Activated CD8-positive, alpha-beta memory T cell treated with anti-CD3 and anti-CD28 coated beads, Interleukin-2, amount 10 ng/mL, durations not matched to agents 7 days and 5 days (primary cell): ENCODE results near the gene CHAMP1. TPM values are rescaled to one million over a fixed set of nuclear protein-coding genes. Genes with fewer than 3 reads are reported as not detected.

Experiments
- ATAC-seq: fragments of 150-1000 bp; cut with Tn5 transposase; one replicate; pipeline ENCODE4 v1.10.0; 2021; ENCODE audit warnings: moderate library complexity
- CTCF ChIA-PET: fragments of 350-600 bp; sonication (Branson Sonifier 250); formaldehyde crosslinking; loops from one replicate; lab custom pipeline; 2021; ENCODE audit warnings: antibody characterized with exemption; lab: Charles Lee
- DNase-seq: peaks from one replicate; pipeline ENCODE4 v3.0.0-alpha.2; 2020
- H3K27ac Mint-ChIP-seq: one replicate; pipeline ENCODE4 v1.8.0; 2021; ENCODE audit warnings: mild to moderate bottlenecking, mixed read lengths
- H3K27me3 Mint-ChIP-seq: one replicate; pipeline ENCODE4 v1.8.0; 2021; ENCODE audit warnings: mixed read lengths
- H3K36me3 Mint-ChIP-seq: one replicate; pipeline ENCODE4 v1.8.0; 2021; ENCODE audit warnings: mild to moderate bottlenecking, mixed read lengths
- H3K4me1 Mint-ChIP-seq: one replicate; pipeline ENCODE4 v1.8.0; 2021; ENCODE audit warnings: mixed read lengths
- H3K4me3 Mint-ChIP-seq: one replicate; pipeline ENCODE4 v1.8.0; 2021; ENCODE audit warnings: mild to moderate bottlenecking, moderate library complexity, mixed read lengths
- H3K9me3 Mint-ChIP-seq: one replicate; pipeline ENCODE4 v1.8.0; 2022; ENCODE audit warnings: low read depth, mixed read lengths
- total RNA-seq, 2 experiments: library from RNA; stranded (reverse); gene quantifications; one replicate each; pipeline ENCODE4 v1.2.3, GENCODE V29; 2021

CHAMP1 gene
- total RNA-seq: 10 to 100 TPM; 34.1 to 37.0 TPM

- CTCF ChIA-PET: interaction anchor here (0.9 kb wide), 1 partner anchor 32 kb away, joined by 5 read pairs; no protein-coding TSS in a partner anchor
- Mint-ChIP-seq H3K27me3 (no peaks in the 10 kb centered on the region), H3K36me3 (peaks cover 14% of the 10 kb centered on the region), H3K9me3 (no peaks in the 10 kb centered on the region), H3K4me1 (peaks cover 47% of the 10 kb centered on the region), H3K27ac (peak within 1 kb of the TSS; percentile 90), H3K4me3 (peak within 1 kb of the TSS; percentile 84)
- DNase-seq (peak; percentile 95), ATAC-seq (peak; percentile 92)
Measured at GRCh38 chr13:114314074-114314912, at the start of gene CHAMP1. TSS of gene CHAMP1 (plus strand) at chr13:114314503. CDS start at chr13:114323843, 9,340 bp downstream.

- no peak for DNase-seq
- Mint-ChIP-seq H3K27ac (peak overlapping the region; percentile 6), H3K36me3 (peaks cover 74% of the 10 kb centered on the region), H3K4me1 (peaks cover 68% of the 10 kb centered on the region), H3K4me3 (no peak overlapping the region), H3K27me3 (no peaks in the 10 kb centered on the region), H3K9me3 (no peaks in the 10 kb centered on the region)
- CTCF ChIA-PET: interaction anchor here (2.7 kb wide), 1 partner anchor 10 kb away, joined by 10 read pairs; no protein-coding TSS in a partner anchor
- ATAC-seq: no peak
Measured at GRCh38 chr13:114264886-114265611, 49.3 kb upstream of the CHAMP1 start.

GRCh38 chr13:114266241-114266640 is 48.1 kb upstream of the CHAMP1 start:
- no peak for ATAC-seq
- Mint-ChIP-seq H3K4me1 (peaks cover 63% of the 10 kb centered on the region), H3K4me3 (no peak overlapping the region), H3K36me3 (peaks cover 68% of the 10 kb centered on the region), H3K27ac (no peak overlapping the region), H3K27me3 (no peaks in the 10 kb centered on the region), H3K9me3 (no peaks in the 10 kb centered on the region)
- no peak for DNase-seq
- CTCF ChIA-PET: interaction anchor here (2.7 kb wide), 1 partner anchor 11 kb away, joined by 10 read pairs; no protein-coding TSS in a partner anchor

- Mint-ChIP-seq H3K36me3 (peaks cover 64% of the 10 kb centered on the region), H3K4me1 (peaks cover 41% of the 10 kb centered on the region), H3K27ac (peak overlapping the region; percentile 72), H3K4me3 (peak overlapping the region; percentile 14), H3K27me3 (no peaks in the 10 kb centered on the region), H3K9me3 (no peaks in the 10 kb centered on the region)
- peak; percentile 70 for ATAC-seq
- DNase-seq: peak; percentile 62
- CTCF ChIA-PET: interaction anchor here (1.0 to 1.1 kb wide), 2 partner anchors 11 to 72 kb away, joined by 3 to 5 read pairs; no protein-coding TSS in a partner anchor
Measured at GRCh38 chr13:114268344-114269280, 45.7 kb upstream of the CHAMP1 start.

GRCh38 chr13:114269281-114269770 is 45.0 kb upstream of the CHAMP1 start:
- H3K4me1 Mint-ChIP-seq: peaks cover 38% of the 10 kb centered on the region
- H3K4me3 Mint-ChIP-seq: no peak overlapping the region
- H3K9me3 Mint-ChIP-seq: no peaks in the 10 kb centered on the region
- no peak for DNase-seq
- peaks cover 66% of the 10 kb centered on the region for H3K36me3 Mint-ChIP-seq
- H3K27ac Mint-ChIP-seq: peak overlapping the region; percentile 69
- CTCF ChIA-PET: interaction anchor here (1.0 to 1.1 kb wide), 2 partner anchors 10 to 71 kb away, joined by 3 to 5 read pairs; no protein-coding TSS in a partner anchor
- no peak for ATAC-seq
- no peaks in the 10 kb centered on the region for H3K27me3 Mint-ChIP-seq

- no peak for DNase-seq
- Mint-ChIP-seq H3K4me1 (peaks cover 14% of the 10 kb centered on the region), H3K27ac (no peak overlapping the region), H3K4me3 (no peak overlapping the region), H3K9me3 (no peaks in the 10 kb centered on the region), H3K27me3 (no peaks in the 10 kb centered on the region), H3K36me3 (peaks cover 50% of the 10 kb centered on the region)
- CTCF ChIA-PET: no interaction called here
- no peak for ATAC-seq
Measured at GRCh38 chr13:114272977-114273376, 41.3 kb upstream of the CHAMP1 start.

- no peak for DNase-seq
- ATAC-seq: no peak
- Mint-ChIP-seq H3K4me1 (peaks cover 17% of the 10 kb centered on the region), H3K9me3 (no peaks in the 10 kb centered on the region), H3K4me3 (no peak overlapping the region), H3K36me3 (peaks cover 35% of the 10 kb centered on the region), H3K27me3 (no peaks in the 10 kb centered on the region), H3K27ac (no peak overlapping the region)
- CTCF ChIA-PET: no interaction called here
Measured at GRCh38 chr13:114275304-114275703, 39.0 kb upstream of the CHAMP1 start.

- Mint-ChIP-seq H3K4me1 (peaks cover 35% of the 10 kb centered on the region), H3K9me3 (no peaks in the 10 kb centered on the region), H3K36me3 (peaks cover 25% of the 10 kb centered on the region), H3K4me3 (no peak overlapping the region), H3K27me3 (no peaks in the 10 kb centered on the region), H3K27ac (peak overlapping the region; percentile 95)
- DNase-seq (no peak), ATAC-seq (no peak)
- CTCF ChIA-PET: interaction anchor here (1.0 to 1.4 kb wide), 4 partner anchors 9 to 62 kb away, joined by 3 to 5 read pairs (median 4); no protein-coding TSS in a partner anchor
Measured at GRCh38 chr13:114279146-114279545, 35.2 kb upstream of the CHAMP1 start.

GRCh38 chr13:114279758-114280355 is 34.4 kb upstream of the CHAMP1 start:
- Mint-ChIP-seq H3K9me3 (no peaks in the 10 kb centered on the region), H3K4me3 (peak overlapping the region; percentile 5), H3K27me3 (no peaks in the 10 kb centered on the region), H3K4me1 (peaks cover 41% of the 10 kb centered on the region), H3K27ac (peak overlapping the region; percentile 95), H3K36me3 (peaks cover 25% of the 10 kb centered on the region)
- CTCF ChIA-PET: interaction anchor here (1.0 to 2.4 kb wide), 5 partner anchors 9 to 62 kb away, joined by 3 to 6 read pairs (median 4); no protein-coding TSS in a partner anchor
- ATAC-seq: no peak
- DNase-seq: no peak

GRCh38 chr13:114281351-114282040 is 32.8 kb upstream of the CHAMP1 start, which contains the start of gene UPF3A:
TSS of gene UPF3A (plus strand) at chr13:114281601. CDS start at chr13:114281640, 39 bp downstream.
- CTCF ChIA-PET: interaction anchor here (0.7 to 2.4 kb wide), 6 partner anchors 30 to 71 kb away, joined by 3 to 6 read pairs (median 4); no protein-coding TSS in a partner anchor
- no peaks in the 10 kb centered on the region for H3K9me3 Mint-ChIP-seq
- H3K4me3 Mint-ChIP-seq: peak within 1 kb of the TSS; percentile 76
- H3K27ac Mint-ChIP-seq: peak within 1 kb of the TSS; percentile 95
- peaks cover 47% of the 10 kb centered on the region for H3K4me1 Mint-ChIP-seq
- peak; percentile 93 for DNase-seq
- peak; percentile 82 for ATAC-seq
- H3K36me3 Mint-ChIP-seq: peaks cover 23% of the 10 kb centered on the region
- H3K27me3 Mint-ChIP-seq: no peaks in the 10 kb centered on the region

- peak; percentile 71 for ATAC-seq
- Mint-ChIP-seq H3K27ac (peak overlapping the region; percentile 89), H3K4me1 (peaks cover 47% of the 10 kb centered on the region), H3K27me3 (no peaks in the 10 kb centered on the region), H3K4me3 (peak overlapping the region; percentile 76), H3K36me3 (peaks cover 30% of the 10 kb centered on the region), H3K9me3 (no peaks in the 10 kb centered on the region)
- peak; percentile 84 for DNase-seq
- CTCF ChIA-PET: interaction anchor here (0.7 to 2.4 kb wide), 6 partner anchors 30 to 70 kb away, joined by 3 to 6 read pairs (median 4); no protein-coding TSS in a partner anchor
Measured at GRCh38 chr13:114282041-114282670, 32.1 kb upstream of the CHAMP1 start.
